Left ventricle myocardium inferior (tissue), 1 donor: ENCODE measurements around the gene CWF19L2. TPM values are rescaled to one million over a fixed set of nuclear protein-coding genes. Genes with fewer than 3 reads are reported as not detected.

ENCODE experiments used
- DNase-seq: peaks from one replicate; pipeline ENCODE4 v3.0.0-alpha.2; 2020
- H3K27ac ChIP-seq: fragments of 200-600 bp; replicated peaks from 2 replicates; pipeline ENCODE4 v1.8.0; 2021
- H3K27me3 ChIP-seq: fragments of 200-600 bp; 2 replicates; pipeline ENCODE4 v1.8.0; 2021; ENCODE audit warnings: low read depth
- H3K36me3 ChIP-seq: fragments of 200-600 bp; 2 replicates; pipeline ENCODE4 v1.8.0; 2021
- H3K4me1 ChIP-seq: fragments of 200-600 bp; 2 replicates; pipeline ENCODE4 v1.8.0; 2021
- H3K4me3 ChIP-seq: fragments of 200-600 bp; 2 replicates; pipeline ENCODE4 v1.8.0; 2021; ENCODE audit warnings: mild to moderate bottlenecking, moderate library complexity
- H3K9me3 ChIP-seq: fragments of 200-600 bp; replicated peaks from 2 replicates; pipeline ENCODE4 v1.8.0; 2021
- intact Hi-C: fragments of 100-400 bp; cut with micrococcal nuclease; formaldehyde crosslinking; loops from one replicate; pipeline ENCODE4 v1.11.0; 2022
- total RNA-seq: library from RNA; stranded (reverse); fragmentation: NEBNext Ultra II Directional; extraction: Animal tissue kit (Norgen Biotek cat#: 25700); gene quantifications from one replicate; pipeline ENCODE4 v1.2.1, GENCODE V29; 2021
- TF ChIP-seq, protein P1 (sequence below): fragments of 200-600 bp; IDR thresholded peaks from 2 replicates; pipeline ENCODE4 v1.8.0; 2021; ENCODE audit warnings: antibody characterized with exemption, mild to moderate bottlenecking, borderline replicate concordance
- donor health status: DM: no; HTN: yes; CAD: no; lungs with severe emphysema.

The CWF19L2 gene
- total RNA-seq, 1 donor from 2014 or later = 9.4 TPM

DNA sequence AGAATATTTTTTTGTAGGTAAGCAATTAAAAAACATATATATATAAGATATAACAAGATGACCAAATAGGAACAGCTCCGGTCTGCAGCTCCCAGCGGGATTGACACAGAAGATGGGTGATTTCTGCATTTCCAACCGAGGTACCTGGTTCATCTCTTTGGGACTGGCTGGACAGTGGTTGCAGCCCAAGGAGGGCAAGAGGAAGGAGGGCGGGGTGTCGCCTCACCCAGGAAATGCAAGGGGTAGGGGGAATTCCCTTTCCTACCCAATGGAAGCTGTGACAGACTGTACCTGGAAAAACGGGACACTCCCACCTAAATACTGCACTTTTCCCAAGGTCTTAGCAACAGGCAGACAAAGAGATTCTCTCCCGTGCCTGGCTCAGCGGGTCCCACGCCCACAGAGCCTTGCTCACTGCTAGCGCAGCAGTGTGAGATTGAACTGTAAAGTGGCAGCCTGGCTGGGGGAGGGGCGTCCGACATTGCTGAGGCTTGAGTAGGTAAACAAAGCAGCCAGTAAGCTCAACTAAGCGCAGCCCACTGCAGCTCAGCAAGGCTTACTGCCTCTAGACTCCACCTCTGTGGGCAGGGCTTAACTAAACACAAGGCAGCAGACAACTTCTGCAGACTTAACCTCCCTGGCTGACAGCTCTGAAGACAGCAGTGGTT lies 163.8 kb downstream of the CWF19L2 start:
- no peaks in the 10 kb centered on the region for H3K27me3 ChIP-seq
- H3K4me3 ChIP-seq = no peak overlapping the region
- no peak for DNase-seq
- intact Hi-C loops = no loop called here
- TF ChIP-seq, protein P1, sequence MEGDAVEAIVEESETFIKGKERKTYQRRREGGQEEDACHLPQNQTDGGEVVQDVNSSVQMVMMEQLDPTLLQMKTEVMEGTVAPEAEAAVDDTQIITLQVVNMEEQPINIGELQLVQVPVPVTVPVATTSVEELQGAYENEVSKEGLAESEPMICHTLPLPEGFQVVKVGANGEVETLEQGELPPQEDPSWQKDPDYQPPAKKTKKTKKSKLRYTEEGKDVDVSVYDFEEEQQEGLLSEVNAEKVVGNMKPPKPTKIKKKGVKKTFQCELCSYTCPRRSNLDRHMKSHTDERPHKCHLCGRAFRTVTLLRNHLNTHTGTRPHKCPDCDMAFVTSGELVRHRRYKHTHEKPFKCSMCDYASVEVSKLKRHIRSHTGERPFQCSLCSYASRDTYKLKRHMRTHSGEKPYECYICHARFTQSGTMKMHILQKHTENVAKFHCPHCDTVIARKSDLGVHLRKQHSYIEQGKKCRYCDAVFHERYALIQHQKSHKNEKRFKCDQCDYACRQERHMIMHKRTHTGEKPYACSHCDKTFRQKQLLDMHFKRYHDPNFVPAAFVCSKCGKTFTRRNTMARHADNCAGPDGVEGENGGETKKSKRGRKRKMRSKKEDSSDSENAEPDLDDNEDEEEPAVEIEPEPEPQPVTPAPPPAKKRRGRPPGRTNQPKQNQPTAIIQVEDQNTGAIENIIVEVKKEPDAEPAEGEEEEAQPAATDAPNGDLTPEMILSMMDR = no peak
- peaks cover 34% of the 10 kb centered on the region for H3K36me3 ChIP-seq
- H3K4me1 ChIP-seq = no peaks in the 10 kb centered on the region
- H3K9me3 ChIP-seq = peaks cover 30% of the 10 kb centered on the region
- H3K27ac ChIP-seq = no peak overlapping the region

DNA sequence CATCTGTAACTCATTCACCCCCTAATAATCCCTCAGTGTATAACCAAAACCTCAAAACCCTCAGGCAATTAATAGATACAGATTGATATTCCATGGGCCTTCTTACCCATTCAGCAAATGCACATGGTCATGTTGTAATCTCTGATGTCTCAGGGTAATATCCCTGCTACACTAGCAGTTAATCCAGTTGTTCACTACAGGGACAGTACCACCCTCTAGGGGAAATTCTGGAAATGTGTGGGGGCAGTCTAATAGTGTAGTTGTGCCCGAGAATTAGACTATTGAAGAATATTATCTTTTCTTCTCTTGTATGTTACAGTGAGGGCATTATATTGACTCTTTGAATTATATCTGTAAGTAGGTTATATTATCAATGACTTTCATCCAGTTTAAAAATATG lies 175.4 kb downstream of the CWF19L2 start:
- H3K27ac ChIP-seq = no peak overlapping the region
- H3K4me3 ChIP-seq = no peak overlapping the region
- H3K36me3 ChIP-seq = no peaks in the 10 kb centered on the region
- TF ChIP-seq, protein P1 = no peak
- H3K27me3 ChIP-seq = no peaks in the 10 kb centered on the region
- DNase-seq = no peak
- no peaks in the 10 kb centered on the region for H3K4me1 ChIP-seq
- H3K9me3 ChIP-seq = peaks cover 12% of the 10 kb centered on the region
- intact Hi-C loops = no loop called here

Other genes starting within 250 kb of the CWF19L2 start
- gene ALKBH8, start 107.9 kb upstream of the CWF19L2 start, total RNA-seq = 6.7 TPM
- gene ELMOD1, start 133.3 kb upstream of the CWF19L2 start, total RNA-seq = 2.3 TPM